ENCODE measurements around the gene ZNF512B. TPM values are rescaled to one million over a fixed set of nuclear protein-coding genes. Genes with fewer than 3 reads are reported as not detected.
A peak's percentile ranks its signal among the peaks of the same experiment; 100 is the strongest.
"Not testable (repeated sequence)": the region's sequence is repeated elsewhere in the genome, so short reads cannot be mapped to it uniquely, and the experiment has no call there.

ZNF512B gene
- 10 to 100 TPM; 13.9 to 21.3 TPM for total RNA-seq

- ATAC-seq (replicated peaks) = peak; percentile 53
- Mint-ChIP-seq H3K27me3 (no peaks in the 10 kb centered on the region), H3K4me1 (peaks cover 11% of the 10 kb centered on the region), H3K9me3 (no peaks in the 10 kb centered on the region), H3K36me3 (ENCODE audit: low read depth) (peaks cover 30% of the 10 kb centered on the region), H3K27ac (peak within 1 kb of the TSS; percentile 89), H3K4me3 (peak within 1 kb of the TSS; percentile 81)
These were observed at the start of gene ZNF512B for GRCh38 chr20:63969838-63970713. Gene ZNF512B, minus strand, starts transcription at chr20:63969930. Its CDS starts 1,980 bp downstream, at chr20:63967950.

GRCh38 chr20:64015635-64016034 lies 45.9 kb upstream of the ZNF512B start:
- peaks cover 15% of the 10 kb centered on the region for H3K4me1 Mint-ChIP-seq
- H3K36me3 Mint-ChIP-seq (ENCODE audit: low read depth) = peaks cover 78% of the 10 kb centered on the region
- no peaks in the 10 kb centered on the region for H3K9me3 Mint-ChIP-seq
- no peak for ATAC-seq (replicated peaks)
- H3K27me3 Mint-ChIP-seq = no peaks in the 10 kb centered on the region
- H3K4me3 Mint-ChIP-seq = peak overlapping the region; percentile 40
- H3K27ac Mint-ChIP-seq = no peak overlapping the region

GRCh38 chr20:64012385-64013154 lies 42.8 kb upstream of the ZNF512B start:
- H3K36me3 Mint-ChIP-seq (ENCODE audit: low read depth) = peaks cover 79% of the 10 kb centered on the region
- ATAC-seq (replicated peaks); H3K27me3 Mint-ChIP-seq; H3K9me3 Mint-ChIP-seq: not testable (repeated sequence)
- H3K4me1 Mint-ChIP-seq = peaks cover 31% of the 10 kb centered on the region
- peak overlapping the region; percentile 89 for H3K27ac Mint-ChIP-seq
- H3K4me3 Mint-ChIP-seq = peak overlapping the region; percentile 72

GRCh38 chr20:64011366-64011779 lies 41.6 kb upstream of the ZNF512B start:
- peaks cover 84% of the 10 kb centered on the region for H3K36me3 Mint-ChIP-seq (ENCODE audit: low read depth)
- H3K4me1 Mint-ChIP-seq = peaks cover 31% of the 10 kb centered on the region
- no peaks in the 10 kb centered on the region for H3K27me3 Mint-ChIP-seq
- H3K9me3 Mint-ChIP-seq = no peaks in the 10 kb centered on the region
- H3K27ac Mint-ChIP-seq = peak overlapping the region; percentile 81
- peak overlapping the region; percentile 67 for H3K4me3 Mint-ChIP-seq
- no peak for ATAC-seq (replicated peaks)

GRCh38 chr20:64010711-64011237 lies 41.0 kb upstream of the ZNF512B start:
- Mint-ChIP-seq H3K36me3 (ENCODE audit: low read depth) (peaks cover 84% of the 10 kb centered on the region), H3K27me3 (no peaks in the 10 kb centered on the region), H3K27ac (peak overlapping the region; percentile 81), H3K4me3 (peak overlapping the region; percentile 67), H3K9me3 (no peaks in the 10 kb centered on the region), H3K4me1 (peaks cover 31% of the 10 kb centered on the region)
- peak; percentile 58 for ATAC-seq (replicated peaks)

GRCh38 chr20:64009811-64010387 lies 40.2 kb upstream of the ZNF512B start:
- ATAC-seq (replicated peaks) = peak; percentile 82
- Mint-ChIP-seq H3K27ac (peak overlapping the region; percentile 81), H3K36me3 (ENCODE audit: low read depth) (peaks cover 84% of the 10 kb centered on the region), H3K9me3 (no peaks in the 10 kb centered on the region), H3K27me3 (no peaks in the 10 kb centered on the region), H3K4me3 (peak overlapping the region; percentile 67), H3K4me1 (peaks cover 34% of the 10 kb centered on the region)

- no peak for ATAC-seq (replicated peaks)
- Mint-ChIP-seq H3K36me3 (ENCODE audit: low read depth) (peaks cover 96% of the 10 kb centered on the region), H3K27me3 (no peaks in the 10 kb centered on the region), H3K4me3 (no peak overlapping the region), H3K4me1 (peaks cover 28% of the 10 kb centered on the region), H3K9me3 (no peaks in the 10 kb centered on the region), H3K27ac (no peak overlapping the region)
These were observed 37.2 kb upstream of the ZNF512B start for GRCh38 chr20:64006902-64007301.

- Mint-ChIP-seq H3K9me3 (no peaks in the 10 kb centered on the region), H3K4me1 (peaks cover 31% of the 10 kb centered on the region), H3K27me3 (no peaks in the 10 kb centered on the region), H3K27ac (no peak overlapping the region), H3K4me3 (no peak overlapping the region), H3K36me3 (ENCODE audit: low read depth) (peaks cover 100% of the 10 kb centered on the region)
- ATAC-seq (replicated peaks) = no peak
These were observed 36.8 kb upstream of the ZNF512B start for GRCh38 chr20:64006490-64006889.

GRCh38 chr20:64005394-64005793 lies 35.7 kb upstream of the ZNF512B start:
- H3K27me3 Mint-ChIP-seq = no peaks in the 10 kb centered on the region
- peak overlapping the region; percentile 56 for H3K27ac Mint-ChIP-seq
- peaks cover 28% of the 10 kb centered on the region for H3K4me1 Mint-ChIP-seq
- peak; percentile 34 for ATAC-seq (replicated peaks)
- H3K9me3 Mint-ChIP-seq = no peaks in the 10 kb centered on the region
- peak overlapping the region; percentile 33 for H3K4me3 Mint-ChIP-seq
- peaks cover 100% of the 10 kb centered on the region for H3K36me3 Mint-ChIP-seq (ENCODE audit: low read depth)

GRCh38 chr20:64003960-64004725 lies 34.4 kb upstream of the ZNF512B start:
- Mint-ChIP-seq H3K27ac (no peak overlapping the region), H3K4me3 (no peak overlapping the region), H3K9me3 (no peaks in the 10 kb centered on the region), H3K4me1 (peaks cover 18% of the 10 kb centered on the region), H3K27me3 (no peaks in the 10 kb centered on the region), H3K36me3 (ENCODE audit: low read depth) (peaks cover 100% of the 10 kb centered on the region)
- ATAC-seq (replicated peaks) = no peak

- Mint-ChIP-seq H3K4me3 (peak overlapping the region; percentile 7), H3K9me3 (no peaks in the 10 kb centered on the region), H3K27ac (no peak overlapping the region), H3K36me3 (ENCODE audit: low read depth) (peaks cover 98% of the 10 kb centered on the region), H3K4me1 (peaks cover 8% of the 10 kb centered on the region), H3K27me3 (no peaks in the 10 kb centered on the region)
- ATAC-seq (replicated peaks) = peak; percentile 29
These were observed 31.9 kb upstream of the ZNF512B start for GRCh38 chr20:64001607-64002011.

GRCh38 chr20:64000906-64001305 lies 31.2 kb upstream of the ZNF512B start:
- peaks cover 98% of the 10 kb centered on the region for H3K36me3 Mint-ChIP-seq (ENCODE audit: low read depth)
- H3K4me1 Mint-ChIP-seq = peaks cover 8% of the 10 kb centered on the region
- H3K27me3 Mint-ChIP-seq = no peaks in the 10 kb centered on the region
- no peaks in the 10 kb centered on the region for H3K9me3 Mint-ChIP-seq
- H3K4me3 Mint-ChIP-seq = no peak overlapping the region
- ATAC-seq (replicated peaks) = no peak
- no peak overlapping the region for H3K27ac Mint-ChIP-seq

GRCh38 chr20:63982937-63983336 lies 13.2 kb upstream of the ZNF512B start:
- Mint-ChIP-seq H3K9me3 (no peaks in the 10 kb centered on the region), H3K4me1 (peaks cover 26% of the 10 kb centered on the region), H3K27me3 (no peaks in the 10 kb centered on the region), H3K4me3 (peak overlapping the region; percentile 86), H3K27ac (peak overlapping the region; percentile 91), H3K36me3 (ENCODE audit: low read depth) (peaks cover 73% of the 10 kb centered on the region)
- ATAC-seq (replicated peaks) = no peak
